HG03521 (cell line): ENCODE data around the gene INPP5E.
A peak's percentile ranks its signal among the peaks of the same experiment; 100 is the strongest.

ENCODE experiments used
- ATAC-seq: cut with Tn5 transposase; IDR thresholded peaks from one replicate; pipeline ENCODE4 v1.9.1; 2021; ENCODE audit warnings: mild to moderate bottlenecking, moderate library complexity; ENCODE audit not compliant: unreplicated experiment

The INPP5E gene, protein sequence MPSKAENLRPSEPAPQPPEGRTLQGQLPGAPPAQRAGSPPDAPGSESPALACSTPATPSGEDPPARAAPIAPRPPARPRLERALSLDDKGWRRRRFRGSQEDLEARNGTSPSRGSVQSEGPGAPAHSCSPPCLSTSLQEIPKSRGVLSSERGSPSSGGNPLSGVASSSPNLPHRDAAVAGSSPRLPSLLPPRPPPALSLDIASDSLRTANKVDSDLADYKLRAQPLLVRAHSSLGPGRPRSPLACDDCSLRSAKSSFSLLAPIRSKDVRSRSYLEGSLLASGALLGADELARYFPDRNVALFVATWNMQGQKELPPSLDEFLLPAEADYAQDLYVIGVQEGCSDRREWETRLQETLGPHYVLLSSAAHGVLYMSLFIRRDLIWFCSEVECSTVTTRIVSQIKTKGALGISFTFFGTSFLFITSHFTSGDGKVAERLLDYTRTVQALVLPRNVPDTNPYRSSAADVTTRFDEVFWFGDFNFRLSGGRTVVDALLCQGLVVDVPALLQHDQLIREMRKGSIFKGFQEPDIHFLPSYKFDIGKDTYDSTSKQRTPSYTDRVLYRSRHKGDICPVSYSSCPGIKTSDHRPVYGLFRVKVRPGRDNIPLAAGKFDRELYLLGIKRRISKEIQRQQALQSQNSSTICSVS

DNA sequence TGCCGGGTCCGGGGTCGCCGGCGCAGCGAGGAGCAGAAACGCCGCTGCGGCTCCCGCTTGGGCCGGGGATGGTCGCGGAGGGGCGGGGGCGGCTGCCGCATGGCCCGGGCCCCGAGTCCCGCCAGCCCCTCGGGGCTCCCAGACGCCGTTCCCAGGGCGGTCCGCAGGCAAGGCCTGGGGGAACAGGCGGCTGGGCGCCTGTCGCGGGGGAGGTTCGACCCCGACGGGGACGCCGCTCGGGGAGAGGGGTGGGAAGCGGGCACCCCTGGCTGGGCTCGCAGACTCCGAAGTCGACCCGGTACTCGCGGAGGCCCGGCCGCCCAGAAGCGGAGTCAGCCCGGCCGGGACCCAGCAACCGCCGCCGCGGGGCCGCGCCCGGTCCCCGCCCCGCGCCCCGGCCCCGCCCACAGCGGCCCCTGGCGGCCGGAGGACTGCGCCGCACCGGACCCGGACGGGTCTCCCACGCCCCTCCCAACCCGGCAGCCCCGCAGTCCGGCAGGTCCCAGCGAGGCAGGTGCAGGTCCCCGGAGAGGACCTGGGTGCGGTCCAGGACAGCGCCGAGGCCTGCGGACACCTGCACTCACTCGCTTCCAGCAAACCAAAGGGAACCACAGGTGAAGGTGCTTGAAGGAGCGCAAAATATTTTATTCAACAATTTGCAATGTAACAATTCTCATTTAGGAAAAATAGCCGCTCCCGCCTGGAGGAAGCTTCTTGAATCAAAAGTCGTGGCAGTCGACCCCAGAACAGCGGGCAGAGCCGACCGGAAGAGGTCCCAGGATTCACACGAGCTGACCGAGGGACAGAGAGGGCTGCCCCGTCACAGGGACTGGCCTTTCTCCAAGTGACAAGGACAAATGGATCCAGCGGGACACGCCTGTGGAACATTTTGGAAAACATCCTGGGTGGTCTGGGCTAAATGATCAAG lies at the start of gene INPP5E:
INPP5E (minus strand) TSS at position 365 of the 928 bp plus-strand sequence. CDS start 426 bp downstream, outside the sequence.
- peak; percentile 64 for ATAC-seq

DNA sequence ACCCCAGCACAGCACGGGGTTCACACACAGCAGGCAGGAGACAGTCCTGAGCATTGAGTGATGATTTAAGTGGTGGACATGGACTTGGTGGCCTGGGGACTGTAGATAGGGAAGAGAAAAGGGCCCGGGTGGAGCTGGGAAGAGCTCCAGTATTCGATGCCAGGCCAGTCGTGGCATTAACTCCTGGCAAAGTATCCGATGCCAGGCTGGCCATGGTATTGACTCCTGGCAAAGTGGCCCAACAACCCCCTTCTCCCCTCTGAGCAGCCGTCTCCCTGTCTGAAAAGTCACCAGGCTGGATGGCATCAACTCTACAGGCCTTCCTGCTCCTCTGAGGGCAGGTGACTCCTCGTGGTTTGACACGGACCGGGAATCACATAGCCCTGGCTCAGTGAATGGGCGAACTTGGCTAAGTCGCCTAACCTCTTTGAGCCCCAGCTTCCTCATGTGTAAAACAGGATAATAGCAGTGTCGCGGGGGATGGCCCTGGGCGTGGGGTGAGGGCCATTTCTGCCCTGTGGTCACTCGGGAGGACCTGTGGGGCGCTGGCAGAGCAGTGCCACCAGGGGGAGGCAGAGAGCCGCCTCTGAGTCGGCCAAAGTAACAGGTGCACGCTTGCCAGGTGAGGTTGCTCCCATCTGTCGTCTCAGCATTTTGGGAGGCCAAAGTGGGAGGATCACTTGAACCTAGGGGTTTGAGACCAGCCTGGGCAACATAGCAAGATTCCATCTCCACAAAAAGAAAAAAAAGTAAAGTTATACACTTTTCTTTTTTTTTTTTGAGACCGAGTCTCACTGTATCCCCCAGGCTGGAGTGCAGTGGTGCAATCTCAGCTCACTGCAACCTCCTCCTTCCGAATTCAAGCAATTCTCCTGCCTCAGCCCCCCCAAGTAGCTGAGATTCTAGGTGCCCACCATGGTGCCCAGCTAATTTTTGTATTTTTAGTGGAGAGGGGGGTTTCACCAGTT lies 48.9 kb upstream of the INPP5E start:
- ATAC-seq, result no peak

DNA sequence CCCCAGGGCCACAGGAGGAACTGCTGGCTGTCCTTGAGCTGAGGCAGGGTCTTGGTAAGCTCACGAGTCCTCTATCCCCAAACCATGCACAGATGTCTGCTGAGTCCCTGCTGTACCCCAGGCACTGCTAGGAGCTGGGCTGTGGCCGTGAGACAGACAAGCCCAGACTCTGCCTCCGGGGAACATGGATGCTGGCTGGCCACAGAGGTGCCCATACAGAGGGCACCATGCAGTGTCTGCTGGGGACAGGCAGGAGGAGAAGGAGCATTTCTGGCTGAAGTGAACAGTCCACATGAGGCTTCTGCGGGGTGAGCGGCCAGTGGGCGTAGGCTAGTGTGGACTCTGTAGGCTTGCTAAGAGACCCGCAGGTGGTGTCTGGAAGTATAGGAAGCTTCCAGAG lies 48.0 kb upstream of the INPP5E start:
- no peak for ATAC-seq

DNA sequence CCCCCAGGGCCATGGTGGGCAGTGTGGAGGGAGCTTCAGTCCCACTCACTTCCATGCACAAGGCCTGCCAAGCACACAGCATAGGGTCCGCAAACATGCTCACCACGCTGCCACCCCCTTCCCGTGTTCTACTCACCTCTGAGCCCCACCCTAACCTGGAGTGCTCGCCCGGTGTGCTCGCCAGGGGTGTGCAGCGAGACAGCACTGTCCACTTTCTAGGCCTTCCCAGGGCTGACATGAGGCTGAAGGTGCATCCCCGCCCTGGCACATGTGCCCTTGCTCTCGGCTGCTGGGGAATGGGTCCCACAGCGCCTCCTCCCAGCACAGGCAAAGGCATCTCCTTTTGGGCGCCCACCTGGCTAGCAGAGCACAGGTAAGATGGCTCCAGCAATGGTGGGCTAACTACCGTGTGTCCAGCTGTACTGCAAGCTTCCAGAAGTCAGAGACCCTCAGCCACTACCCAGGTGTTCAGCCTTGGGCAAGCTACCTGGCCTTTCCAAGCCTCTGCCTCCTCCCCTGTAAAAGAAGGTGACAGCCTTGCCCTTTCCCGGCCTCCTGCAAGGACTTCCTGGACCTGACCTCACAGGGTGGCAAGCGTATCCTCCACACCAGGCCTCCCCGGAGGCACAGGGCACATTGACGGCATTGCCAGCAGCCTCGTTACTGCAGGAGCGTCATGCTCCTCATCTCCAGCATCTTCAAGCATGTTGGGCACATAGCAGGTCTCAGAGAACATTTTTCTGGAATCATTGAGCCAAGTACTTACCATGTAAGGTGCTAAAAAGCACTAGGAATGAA lies 47.4 kb upstream of the INPP5E start:
- no peak for ATAC-seq

DNA sequence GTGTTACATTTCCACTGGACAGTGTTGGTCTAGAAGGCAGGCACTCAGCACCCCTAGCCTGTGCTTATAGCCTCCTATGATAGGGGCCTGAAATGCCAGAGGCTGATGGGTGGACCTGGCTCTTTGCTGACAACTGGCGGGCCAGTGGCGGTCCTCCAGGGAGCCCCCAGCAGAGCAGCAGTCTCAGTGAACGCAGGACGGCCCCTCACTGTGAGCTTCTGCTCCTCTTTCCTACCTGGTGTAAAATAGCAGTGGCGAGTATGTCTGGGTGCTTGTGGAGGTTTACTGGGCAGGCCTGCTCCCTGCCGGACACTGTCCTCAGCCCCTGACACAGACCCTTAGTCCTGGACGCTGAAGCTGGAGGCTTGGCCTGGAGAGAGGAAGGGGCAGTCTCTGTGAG lies 46.5 kb upstream of the INPP5E start:
- no peak for ATAC-seq

DNA sequence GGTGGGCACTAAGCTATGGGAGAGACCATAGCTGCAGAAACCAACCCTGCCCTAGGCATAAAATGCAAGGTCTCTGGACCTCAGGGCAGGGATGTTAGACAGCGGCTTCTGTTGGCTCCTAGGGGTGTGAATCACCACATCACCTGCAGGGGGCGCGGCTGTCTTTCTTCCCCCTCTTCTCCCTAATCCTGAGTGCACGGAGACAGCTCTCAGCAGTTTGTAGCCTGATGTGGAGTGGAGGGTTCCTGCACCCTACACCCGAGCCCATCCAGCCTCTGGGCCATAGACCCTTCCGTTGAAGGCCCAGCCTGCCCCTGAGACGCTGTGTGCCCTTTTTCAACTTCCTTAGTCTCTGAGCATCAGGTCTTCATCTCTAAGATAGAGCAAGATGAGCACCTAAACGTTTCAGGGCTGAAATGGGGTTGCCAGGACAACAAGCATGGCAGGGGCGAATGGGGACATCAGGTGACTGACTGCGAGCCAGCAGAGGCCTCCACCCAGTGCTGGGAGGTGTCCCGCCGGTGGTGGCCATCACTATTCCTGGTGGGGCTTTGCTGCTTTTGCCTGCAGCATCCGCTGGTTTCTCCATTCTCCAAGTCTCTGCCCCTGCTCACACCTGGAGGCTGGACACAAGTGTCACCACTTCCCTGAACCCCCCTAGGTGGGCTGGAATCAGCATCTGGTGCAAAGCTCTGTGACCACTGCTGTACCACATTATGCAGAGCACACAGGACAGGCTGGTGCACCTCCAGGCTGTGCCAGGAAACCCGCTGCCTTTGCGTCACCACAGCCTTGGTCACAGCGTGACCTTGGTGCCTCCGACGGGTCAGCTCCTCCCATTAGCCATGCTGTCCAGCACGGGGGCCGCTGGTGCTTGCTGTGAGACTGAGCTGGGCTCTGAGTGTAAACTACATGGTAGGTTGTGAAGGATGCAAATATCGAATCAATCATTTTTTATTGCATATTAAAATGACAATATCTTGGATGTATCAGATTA lies 45.7 kb upstream of the INPP5E start:
- no peak for ATAC-seq

DNA sequence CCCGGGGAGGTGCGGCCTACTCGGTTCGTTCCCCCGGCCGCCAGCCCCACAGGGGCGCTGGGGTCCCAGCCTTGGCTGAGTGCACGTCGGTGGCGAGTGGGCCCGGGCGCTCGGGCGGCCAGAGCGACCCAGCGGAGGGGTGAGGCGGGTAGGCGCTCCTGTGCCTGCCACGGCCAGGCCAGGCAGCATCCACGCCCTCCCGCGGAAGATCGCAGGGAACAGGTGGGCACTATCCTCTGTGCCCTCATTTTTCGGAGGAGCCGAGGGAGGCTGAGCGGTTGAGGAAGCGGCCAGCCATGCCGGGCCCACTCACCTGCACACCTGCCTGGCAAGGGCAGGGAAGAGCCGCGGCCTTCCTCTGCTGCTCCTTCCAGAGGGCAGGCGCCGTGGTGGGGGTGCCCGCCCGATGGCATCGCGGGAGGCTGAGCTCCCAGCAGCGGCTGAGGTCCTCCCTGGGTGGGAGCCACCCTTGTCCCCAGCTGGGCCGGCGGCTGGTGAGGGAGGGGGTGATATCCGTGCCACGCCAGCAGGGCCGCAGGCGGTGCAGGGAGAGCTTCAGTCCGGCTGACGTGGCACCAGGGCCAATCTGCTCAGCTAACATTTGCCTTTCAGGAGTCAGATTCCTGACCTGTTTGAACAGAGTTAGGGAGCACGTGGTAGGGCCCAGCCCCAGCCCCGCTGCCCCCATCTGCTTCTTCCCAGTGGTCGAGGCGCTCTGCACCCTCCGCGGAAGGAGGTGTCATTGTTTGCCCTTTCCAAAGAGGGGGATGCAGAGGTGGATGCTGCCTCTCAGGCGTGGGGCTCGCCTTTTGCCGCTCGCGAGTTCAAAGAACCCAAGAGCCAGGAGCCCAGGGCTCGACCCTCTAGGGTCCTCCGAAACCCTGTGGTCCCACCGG lies 44.8 kb upstream of the INPP5E start:
- no peak for ATAC-seq

DNA sequence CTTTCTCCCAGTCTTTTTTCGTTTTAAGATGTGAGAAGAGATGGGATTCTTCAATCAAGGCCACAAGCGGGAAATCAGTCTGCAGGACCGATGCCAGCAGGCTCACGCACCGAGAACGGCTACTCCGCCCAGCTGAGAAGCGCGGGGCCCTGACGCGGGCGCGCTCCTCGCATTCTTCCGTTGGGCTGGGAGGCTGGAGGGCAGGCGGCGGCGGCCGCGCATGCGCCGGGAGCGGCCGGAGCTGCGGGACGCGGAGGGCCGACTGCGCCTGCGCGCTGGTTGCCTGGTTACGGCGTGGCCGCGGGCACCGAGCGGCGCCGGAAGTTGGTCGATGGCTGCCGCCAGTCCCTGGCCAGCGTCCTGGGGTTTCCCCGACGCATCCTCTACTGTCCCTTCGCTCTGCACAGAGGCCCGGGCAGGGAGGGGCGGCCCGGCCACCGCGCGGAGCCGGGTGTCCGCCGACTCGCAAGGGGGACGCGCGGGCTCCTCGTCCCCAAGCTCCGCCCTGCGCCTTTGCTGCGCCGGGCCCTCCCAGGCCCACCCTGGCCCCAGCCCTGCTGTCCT lies 44.0 kb upstream of the INPP5E start:
- ATAC-seq, result peak; percentile 54

DNA sequence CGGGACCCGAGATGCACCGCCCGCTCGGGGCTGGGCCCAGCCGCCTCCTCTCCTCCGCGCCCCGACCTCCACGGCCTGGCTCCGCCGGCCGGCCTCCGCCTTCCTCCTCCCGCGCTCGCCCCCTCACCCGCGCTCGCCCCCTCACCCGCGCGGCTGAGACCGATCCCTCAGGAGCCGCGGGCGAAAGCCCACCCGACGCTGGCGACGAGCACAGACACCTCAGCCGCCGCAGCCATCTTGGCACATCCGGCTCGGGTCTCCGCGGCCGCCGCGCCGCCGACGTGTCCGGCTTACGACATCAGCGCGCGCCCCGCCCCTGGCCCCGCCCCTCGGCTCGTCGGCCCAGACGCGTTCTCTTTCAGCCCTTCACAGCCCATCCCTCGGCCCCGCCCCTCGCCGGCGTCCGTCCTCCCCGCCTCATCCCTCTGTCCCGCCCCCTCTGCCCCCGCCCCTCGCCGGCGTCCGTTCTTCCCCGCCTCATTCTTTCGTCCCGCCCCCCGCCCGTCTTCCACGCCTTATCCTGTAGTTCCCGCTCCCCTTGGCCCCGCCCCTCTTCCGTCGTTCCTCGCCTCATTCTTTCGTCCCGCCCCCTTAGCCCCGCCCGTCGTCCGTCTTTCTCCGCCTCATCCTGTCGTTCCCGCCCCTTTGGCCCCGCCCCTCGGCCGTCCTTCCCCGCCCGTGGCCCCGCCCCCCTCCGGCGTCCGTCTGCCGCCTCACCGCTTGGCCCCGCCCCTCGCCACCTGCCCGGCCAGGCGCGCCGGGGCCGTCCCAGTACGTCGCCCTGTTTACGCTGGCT lies 43.3 kb upstream of the INPP5E start, which contains the start of gene SEC16A:
SEC16A (minus strand) TSS at position 248 of the 796 bp plus-strand sequence. CDS start 5,425 bp downstream, outside the sequence.
- peak; percentile 57 for ATAC-seq

DNA sequence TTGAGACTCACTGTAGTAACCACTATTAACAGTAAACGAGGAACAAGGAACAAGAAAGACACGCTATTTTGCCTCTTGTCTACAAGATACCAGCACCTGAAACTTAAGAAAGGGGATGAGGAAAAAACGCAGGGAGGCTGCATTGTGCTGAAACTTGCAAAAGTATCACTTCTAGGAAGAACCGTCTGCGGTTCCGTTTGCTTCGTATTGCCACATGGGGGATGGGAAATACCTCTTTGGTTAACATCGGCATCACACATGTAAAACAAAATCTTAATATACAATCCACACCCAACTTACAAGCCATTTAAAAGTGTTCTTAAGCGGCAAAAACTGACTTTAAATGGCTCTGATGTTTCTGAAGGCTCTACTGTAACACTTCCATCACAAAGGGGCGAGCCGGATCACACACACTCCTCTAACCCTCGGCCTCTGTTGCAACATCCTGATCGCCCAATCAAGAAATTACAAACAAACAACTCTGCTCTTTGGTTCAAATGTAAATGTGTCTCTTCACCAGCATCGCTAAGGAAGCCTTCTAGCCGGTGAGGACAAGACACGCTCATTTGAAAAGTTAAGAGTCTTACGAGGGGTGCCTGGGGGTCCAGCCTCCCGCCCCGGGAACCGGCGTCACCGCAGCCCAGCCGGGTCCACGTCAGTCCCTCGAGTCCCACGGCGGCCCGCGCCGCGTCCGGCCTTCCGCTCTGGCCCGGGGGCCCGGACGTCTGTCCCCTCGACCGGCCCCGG lies 42.6 kb upstream of the INPP5E start:
- ATAC-seq, result no peak

DNA sequence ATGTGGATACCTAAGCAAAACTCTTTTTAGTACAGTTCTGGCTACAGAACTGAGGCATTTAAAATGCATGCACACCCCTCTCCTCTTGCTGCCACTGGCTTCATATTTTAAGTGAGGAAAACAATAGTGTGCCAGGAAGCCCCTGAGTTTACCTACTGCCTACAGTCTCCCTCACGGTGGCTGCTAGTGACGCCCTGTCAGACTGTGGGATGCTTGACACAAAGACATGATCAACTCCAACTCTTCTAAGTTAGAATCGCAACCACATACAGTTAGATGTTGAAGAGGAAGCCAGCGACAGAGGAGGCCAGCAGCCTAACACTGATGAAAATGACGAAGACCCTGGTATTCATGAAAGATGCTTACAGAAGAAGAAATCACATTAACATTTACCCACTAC lies 41.9 kb upstream of the INPP5E start:
- no peak for ATAC-seq

DNA sequence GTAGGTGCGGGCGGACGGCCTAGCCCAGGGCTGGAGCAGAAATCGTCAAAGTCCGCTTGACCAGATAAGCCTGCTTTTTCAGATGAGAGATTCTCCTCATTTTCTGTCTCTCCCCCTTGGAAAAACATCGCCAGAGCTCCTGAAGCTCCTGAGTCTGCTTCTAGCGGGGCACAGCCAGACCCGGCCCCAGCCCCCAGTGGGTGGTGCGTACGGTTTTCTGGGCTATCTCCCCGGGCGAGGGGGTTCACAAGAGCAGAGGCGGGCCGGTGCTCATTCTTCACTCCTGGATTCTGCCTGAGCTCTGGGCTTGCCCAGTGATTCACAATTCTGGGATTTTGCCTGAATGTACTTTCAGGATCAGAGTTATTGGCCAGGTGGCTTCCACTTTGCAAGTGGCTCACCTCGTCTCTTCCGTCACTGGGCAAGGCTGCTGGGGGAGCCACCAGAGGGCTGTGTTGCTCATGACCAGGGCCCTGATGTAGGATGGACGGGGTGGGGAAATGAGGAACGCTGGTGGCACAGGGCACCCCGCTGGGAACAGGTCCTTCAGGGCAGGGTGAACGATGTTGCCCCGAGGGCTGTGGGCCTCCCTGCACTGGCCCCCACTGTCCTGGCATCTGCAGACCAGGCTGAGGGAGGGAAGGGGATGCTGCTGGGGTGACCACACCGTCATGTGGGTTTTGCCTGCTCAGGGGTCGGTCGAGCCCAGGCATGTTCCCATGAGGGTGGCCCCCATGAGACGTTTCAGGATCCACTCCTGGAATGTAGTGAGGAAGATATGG lies 36.9 kb upstream of the INPP5E start:
- ATAC-seq, result no peak

DNA sequence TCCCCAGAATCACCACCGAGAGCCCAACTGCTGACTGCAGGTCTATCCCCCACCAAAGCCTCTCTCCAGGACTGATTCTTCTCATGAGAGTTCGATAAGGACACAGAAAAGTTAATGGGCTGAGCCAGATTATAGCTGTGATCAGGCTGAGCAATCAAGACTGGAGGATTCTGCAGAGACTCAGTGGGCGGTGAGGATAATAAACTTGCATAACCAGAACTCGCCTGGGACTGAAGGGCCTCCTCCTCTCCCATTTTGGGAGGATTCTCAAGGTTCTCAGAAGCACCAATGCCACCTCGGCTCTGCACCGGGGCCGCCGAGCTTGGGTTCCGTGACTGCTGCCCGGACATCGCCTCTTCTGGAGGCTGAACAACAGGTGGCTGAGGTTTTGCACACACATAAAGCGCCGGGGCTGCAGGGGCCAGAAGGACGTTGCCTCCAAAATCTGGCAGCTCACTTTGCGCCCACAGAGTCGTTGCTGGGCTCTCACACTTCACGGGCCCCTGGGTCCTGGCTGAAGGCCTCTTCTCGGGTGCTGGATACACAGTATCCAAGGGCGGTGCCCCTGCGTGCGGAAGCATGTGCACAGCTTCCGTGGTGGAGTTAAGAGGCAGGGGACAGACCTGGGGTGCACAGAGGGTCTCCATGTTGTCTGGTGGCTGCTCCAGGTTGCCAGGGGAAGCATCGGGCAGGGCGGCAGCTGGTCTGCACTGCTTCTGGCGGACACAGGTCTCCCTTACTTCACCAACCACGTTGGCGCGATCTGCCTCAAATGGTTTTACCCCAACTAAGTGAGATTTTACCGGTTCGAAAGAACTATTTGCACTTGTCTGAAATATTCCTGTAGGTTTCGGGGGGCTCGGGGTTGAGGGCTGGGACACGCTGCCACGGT lies 35.6 kb upstream of the INPP5E start:
- ATAC-seq, result no peak
